Bronchial epithelial cell (primary cell): ENCODE data around the gene HS3ST3A1. TPM values are rescaled to one million over a fixed set of nuclear protein-coding genes. Genes with fewer than 3 reads are reported as not detected.

Source experiments
- DNase-seq: peaks from one replicate; pipeline ENCODE4 v3.0.0-alpha.2; 2010; ENCODE audit warnings: low read depth
- FAIRE-seq: peaks from 2 replicates; lab custom pipeline; 2011; peaks lifted over from hg19 to GRCh38; lab: Jason Lieb, UNC
- H3K27me3 ChIP-seq: 2 replicates; pipeline ENCODE4 v1.5.1; 2011; ENCODE audit warnings: low read length; ENCODE audit not compliant: control insufficient read depth, insufficient read depth
- H3K36me3 ChIP-seq: 2 replicates; pipeline ENCODE4 v1.5.1; 2011; ENCODE audit warnings: low read length; ENCODE audit not compliant: control insufficient read depth, insufficient read depth
- H3K4me3 ChIP-seq: 2 replicates; pipeline ENCODE4 v1.5.1; 2011; ENCODE audit warnings: mild to moderate bottlenecking, low read depth, low read length, control low read depth
- total RNA-seq: library from RNA; depleted of rRNA; stranded (reverse); fragments of >200 nt; gene quantifications from 2 replicates; pipeline ENCODE4 v1.2.1, GENCODE V29; 2014
- TF ChIP-seq, protein P1 (sequence below): IDR thresholded peaks from 2 replicates; pipeline ENCODE4 v1.5.1; 2011; ENCODE audit warnings: mild to moderate bottlenecking, moderate library complexity, low read length, control low read depth, inconsistent platforms; ENCODE audit not compliant: insufficient read depth, severe bottlenecking

Gene HS3ST3A1
- total RNA-seq, 1 donor from 2014 or later, result 0.53 TPM

DNA sequence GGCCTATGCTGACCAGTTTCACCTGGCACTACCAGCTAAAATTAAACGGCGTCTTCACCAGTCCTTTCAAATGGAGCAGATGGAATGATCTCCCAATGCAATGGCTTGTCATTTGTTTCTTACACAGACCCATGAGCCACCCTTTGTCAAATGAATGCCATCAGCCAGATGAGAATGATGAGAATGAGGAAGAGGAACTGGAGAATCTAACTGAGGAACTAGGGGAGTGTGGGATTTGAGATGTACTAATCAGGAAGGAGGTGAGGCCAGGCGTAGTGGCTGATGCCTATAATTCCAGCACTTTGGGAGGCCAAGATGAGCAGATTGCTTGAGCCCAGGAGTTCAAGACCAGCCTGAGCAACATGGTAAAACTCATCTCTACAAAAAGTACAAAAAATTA lies 116.4 kb downstream of the HS3ST3A1 start:
- Histone ChIP-seq H3K4me3 (no peak overlapping the region), H3K36me3 (no peaks in the 10 kb centered on the region), H3K27me3 (no peaks in the 10 kb centered on the region)
- FAIRE-seq (no peak), DNase-seq (no peak)
- TF ChIP-seq, protein P1, sequence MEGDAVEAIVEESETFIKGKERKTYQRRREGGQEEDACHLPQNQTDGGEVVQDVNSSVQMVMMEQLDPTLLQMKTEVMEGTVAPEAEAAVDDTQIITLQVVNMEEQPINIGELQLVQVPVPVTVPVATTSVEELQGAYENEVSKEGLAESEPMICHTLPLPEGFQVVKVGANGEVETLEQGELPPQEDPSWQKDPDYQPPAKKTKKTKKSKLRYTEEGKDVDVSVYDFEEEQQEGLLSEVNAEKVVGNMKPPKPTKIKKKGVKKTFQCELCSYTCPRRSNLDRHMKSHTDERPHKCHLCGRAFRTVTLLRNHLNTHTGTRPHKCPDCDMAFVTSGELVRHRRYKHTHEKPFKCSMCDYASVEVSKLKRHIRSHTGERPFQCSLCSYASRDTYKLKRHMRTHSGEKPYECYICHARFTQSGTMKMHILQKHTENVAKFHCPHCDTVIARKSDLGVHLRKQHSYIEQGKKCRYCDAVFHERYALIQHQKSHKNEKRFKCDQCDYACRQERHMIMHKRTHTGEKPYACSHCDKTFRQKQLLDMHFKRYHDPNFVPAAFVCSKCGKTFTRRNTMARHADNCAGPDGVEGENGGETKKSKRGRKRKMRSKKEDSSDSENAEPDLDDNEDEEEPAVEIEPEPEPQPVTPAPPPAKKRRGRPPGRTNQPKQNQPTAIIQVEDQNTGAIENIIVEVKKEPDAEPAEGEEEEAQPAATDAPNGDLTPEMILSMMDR, result no peak

- TF ChIP-seq, protein P1, result no peak
- Histone ChIP-seq H3K36me3 (no peaks in the 10 kb centered on the region), H3K27me3 (no peaks in the 10 kb centered on the region), H3K4me3 (no peak overlapping the region)
- FAIRE-seq (no peak), DNase-seq (no peak)
These were observed 117.7 kb downstream of the HS3ST3A1 start for GRCh38 chr17:13484020-13484419.

- H3K4me3 ChIP-seq, result no peak overlapping the region
- H3K27me3 ChIP-seq, result no peaks in the 10 kb centered on the region
- FAIRE-seq (no peak), DNase-seq (no peak)
- no peaks in the 10 kb centered on the region for H3K36me3 ChIP-seq
- TF ChIP-seq, protein P1, result no peak
These were observed 120.9 kb downstream of the HS3ST3A1 start for GRCh38 chr17:13480877-13481276.

GRCh38 chr17:13478326-13478830 lies 123.4 kb downstream of the HS3ST3A1 start:
- Histone ChIP-seq H3K36me3 (no peaks in the 10 kb centered on the region), H3K4me3 (no peak overlapping the region), H3K27me3 (no peaks in the 10 kb centered on the region)
- TF ChIP-seq, protein P1, result no peak
- DNase-seq (no peak), FAIRE-seq (no peak)

- H3K36me3 ChIP-seq, result no peaks in the 10 kb centered on the region
- FAIRE-seq, result no peak
- no peak overlapping the region for H3K4me3 ChIP-seq
- TF ChIP-seq, protein P1, result no peak
- peak; percentile 10 for DNase-seq
- no peaks in the 10 kb centered on the region for H3K27me3 ChIP-seq
These were observed 124.5 kb downstream of the HS3ST3A1 start for GRCh38 chr17:13477180-13477611.

DNA sequence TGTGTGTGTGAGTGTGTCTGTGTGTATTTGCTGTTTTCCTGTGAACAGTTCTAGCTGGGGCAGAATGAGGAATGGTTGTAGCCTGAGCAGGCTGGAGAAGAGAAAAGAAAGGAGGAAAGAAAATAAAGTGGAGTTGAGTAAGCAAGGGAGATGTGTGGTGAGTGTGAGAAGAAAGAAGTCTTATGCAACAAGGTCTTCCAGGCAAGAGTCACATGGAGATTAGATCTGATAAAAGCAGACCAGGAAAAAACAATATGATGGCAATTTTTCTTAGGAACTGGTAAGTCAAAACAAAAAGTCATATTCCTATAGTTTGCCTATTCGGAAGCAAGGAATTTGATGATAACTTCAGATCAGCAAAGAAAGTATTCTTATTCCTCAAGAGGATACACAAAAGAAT lies 125.0 kb downstream of the HS3ST3A1 start:
- no peak for DNase-seq
- no peak for FAIRE-seq
- H3K4me3 ChIP-seq, result no peak overlapping the region
- TF ChIP-seq, protein P1, result no peak
- H3K36me3 ChIP-seq, result no peaks in the 10 kb centered on the region
- H3K27me3 ChIP-seq, result no peaks in the 10 kb centered on the region
